Kidney tubule cell (primary cell): ENCODE data around the gene HAGH.

Source experiments
- DNase-seq: peaks from one replicate; pipeline ENCODE4 v3.0.0-alpha.2; 2018; ENCODE audit warnings: low spot score

The HAGH gene

GRCh38 chr16:1773703-1774447, 52.8 kb downstream of the HAGH start:
- DNase-seq: peak; percentile 70

GRCh38 chr16:1772908-1773702, 53.5 kb downstream of the HAGH start, which contains the start of gene MRPS34:
TSS of gene MRPS34 (minus strand) at chr16:1773134. CDS start at chr16:1773119, 15 bp downstream.
- DNase-seq: peak; percentile 89

- DNase-seq: peak; percentile 56
Measured at GRCh38 chr16:1772362-1772907, 54.2 kb downstream of the HAGH start, which contains the start of gene EME2. TSS of gene EME2 (plus strand) at chr16:1772810. CDS start at chr16:1773228, 418 bp downstream.

- DNase-seq: no peak
Measured at GRCh38 chr16:1771864-1772361, 54.7 kb downstream of the HAGH start.

- peak; percentile 62 for DNase-seq
Measured at GRCh38 chr16:1771188-1771863, 55.3 kb downstream of the HAGH start, which contains the start of gene NME3. TSS of gene NME3 (minus strand) at chr16:1771543. CDS start at chr16:1771534, 9 bp downstream.

- peak; percentile 76 for DNase-seq
Measured at GRCh38 chr16:1770328-1771187, 56.1 kb downstream of the HAGH start.

GRCh38 chr16:1769402-1770300, 57.0 kb downstream of the HAGH start:
- DNase-seq: no peak

GRCh38 chr16:1768767-1769401, 57.7 kb downstream of the HAGH start:
- DNase-seq: no peak

- DNase-seq: no peak
Measured at GRCh38 chr16:1768061-1768766, 58.4 kb downstream of the HAGH start.

- DNase-seq: no peak
Measured at GRCh38 chr16:1767116-1767994, 59.3 kb downstream of the HAGH start.

GRCh38 chr16:1766701-1767100, 59.9 kb downstream of the HAGH start:
- no peak for DNase-seq

- no peak for DNase-seq
Measured at GRCh38 chr16:1766231-1766630, 60.4 kb downstream of the HAGH start.

GRCh38 chr16:1765826-1766225, 60.8 kb downstream of the HAGH start:
- no peak for DNase-seq

GRCh38 chr16:1764971-1765370, 61.7 kb downstream of the HAGH start:
- DNase-seq: no peak

GRCh38 chr16:1763521-1764511, 62.8 kb downstream of the HAGH start:
- no peak for DNase-seq

- no peak for DNase-seq
Measured at GRCh38 chr16:1762879-1763520, 63.6 kb downstream of the HAGH start.
